Astrocyte of the spinal cord (primary cell): ENCODE measurements around the gene PRKCE.
A peak's percentile ranks its signal among the peaks of the same experiment; 100 is the strongest.

ENCODE experiments used
- DNase-seq: peaks from one replicate; pipeline ENCODE4 v3.0.0; 2011; ENCODE audit warnings: low read depth, low spot score
- H3K4me3 ChIP-seq: 2 replicates; pipeline ENCODE4 v1.5.1; 2011; ENCODE audit warnings: low read depth, mild to moderate bottlenecking, low read length, moderate library complexity
- CTCF ChIP-seq: IDR thresholded peaks from 2 replicates; pipeline ENCODE4 v1.5.1; 2012; ENCODE audit warnings: low read depth, mild to moderate bottlenecking, low read length, inconsistent platforms
- in situ Hi-C: cut with HindIII; loops from 2 replicates; pipeline ENCODE4 v1.10.0; 2017; ENCODE audit warnings: low sequenced_read_pairs

The PRKCE gene

GRCh38 chr2:46062637-46063412, 411.4 kb downstream of the PRKCE start:
- in situ Hi-C loops: no loop called here
- peak; percentile 90 for TF ChIP-seq CTCF
- DNase-seq: peak; percentile 87
- no peak overlapping the region for H3K4me3 ChIP-seq

GRCh38 chr2:46064396-46064795, 412.9 kb downstream of the PRKCE start:
- in situ Hi-C loops: no loop called here
- no peak overlapping the region for H3K4me3 ChIP-seq
- TF ChIP-seq CTCF: no peak
- DNase-seq: no peak

GRCh38 chr2:46065152-46065551, 413.7 kb downstream of the PRKCE start:
- in situ Hi-C loops: no loop called here
- no peak for DNase-seq
- no peak for TF ChIP-seq CTCF

GRCh38 chr2:46066116-46066515, 414.6 kb downstream of the PRKCE start:
- no peak for TF ChIP-seq CTCF
- DNase-seq: no peak
- H3K4me3 ChIP-seq: no peak overlapping the region
- in situ Hi-C loops: no loop called here

More at GRCh38 chr2:46065152-46065551, 413.7 kb downstream of the PRKCE start:
- H3K4me3 ChIP-seq: no peak overlapping the region

GRCh38 chr2:46066601-46067000, 415.1 kb downstream of the PRKCE start:
- in situ Hi-C loops: no loop called here
- peak; percentile 49 for DNase-seq
- TF ChIP-seq CTCF: no peak
- H3K4me3 ChIP-seq: no peak overlapping the region

GRCh38 chr2:46067062-46067461, 415.6 kb downstream of the PRKCE start:
- no peak overlapping the region for H3K4me3 ChIP-seq
- DNase-seq: no peak
- no peak for TF ChIP-seq CTCF
- in situ Hi-C loops: no loop called here
